GM10248 (cell line): ENCODE measurements around the gene LMNB1.

Experiments used
- CTCF ChIA-PET: fragments of 300-600 bp; sonication (Branson Sonifier 250); formaldehyde crosslinking; extraction: SDS; loops from one replicate; lab custom pipeline; 2021; ENCODE audit warnings: antibody characterized with exemption; lab: Yijun Ruan, JAX
- POLR2A ChIA-PET: fragments of 350-650 bp; sonication (Branson Sonifier 250); formaldehyde crosslinking; extraction: SDS; loops from one replicate; lab custom pipeline; 2020; ENCODE audit warnings: antibody characterized with exemption; lab: Yijun Ruan, JAX
- DNase-seq: peaks from one replicate; pipeline ENCODE4 v3.0.0; 2012; ENCODE audit errors: extremely low spot score
- TF ChIP-seq, protein P1 (sequence below): IDR thresholded peaks from 2 replicates; pipeline ENCODE4 v1.5.1; 2012; ENCODE audit warnings: mild to moderate bottlenecking, low read depth; ENCODE audit errors: extremely low read depth, missing control alignments, control extremely low read depth

The LMNB1 gene

DNA sequence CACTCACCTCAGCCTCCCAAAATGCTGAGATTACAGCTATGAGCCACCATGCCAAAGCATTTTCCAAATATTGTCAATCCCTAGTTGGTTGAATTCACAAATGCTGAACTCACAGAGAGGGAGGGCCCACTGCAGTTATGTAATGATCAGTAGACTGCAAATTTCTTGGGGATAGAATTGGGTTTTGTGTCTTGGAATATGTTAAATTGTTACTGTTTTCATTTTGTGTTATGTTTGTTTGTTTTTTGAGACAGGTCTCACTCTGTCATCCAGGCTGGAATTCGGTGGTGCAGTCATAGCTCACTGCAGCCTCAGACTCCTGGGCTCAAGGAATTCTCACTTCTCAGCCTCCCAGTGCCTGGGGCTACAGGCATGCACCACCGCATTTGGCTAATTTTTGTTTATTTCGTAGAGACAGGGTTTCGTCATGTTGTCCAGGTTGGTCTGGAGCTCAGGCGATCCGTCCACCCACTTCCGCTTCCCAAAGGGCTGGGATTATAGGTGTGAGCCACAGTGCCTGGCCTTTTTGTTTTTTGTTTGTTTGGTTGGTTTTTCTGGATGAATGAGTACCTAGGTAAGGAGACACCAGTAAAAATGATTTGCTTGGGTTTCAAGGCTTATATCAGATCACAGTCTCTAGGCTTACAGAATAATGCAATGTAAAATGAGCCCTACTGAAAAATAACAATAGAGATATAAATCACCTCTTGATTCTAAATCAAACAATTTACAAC, 31.5 kb upstream of the LMNB1 start:
- DNase-seq, result no peak
- ChIA-PET CTCF (interaction anchor here (0.8 to 1.3 kb wide), 2 partner anchors 12 to 18 kb away, joined by 3 read pairs; no protein-coding TSS in a partner anchor), POLR2A (interaction anchor here (0.7 kb wide), 1 partner anchor 32 kb away, joined by 3 read pairs; no protein-coding TSS in a partner anchor)
- TF ChIP-seq, protein P1, sequence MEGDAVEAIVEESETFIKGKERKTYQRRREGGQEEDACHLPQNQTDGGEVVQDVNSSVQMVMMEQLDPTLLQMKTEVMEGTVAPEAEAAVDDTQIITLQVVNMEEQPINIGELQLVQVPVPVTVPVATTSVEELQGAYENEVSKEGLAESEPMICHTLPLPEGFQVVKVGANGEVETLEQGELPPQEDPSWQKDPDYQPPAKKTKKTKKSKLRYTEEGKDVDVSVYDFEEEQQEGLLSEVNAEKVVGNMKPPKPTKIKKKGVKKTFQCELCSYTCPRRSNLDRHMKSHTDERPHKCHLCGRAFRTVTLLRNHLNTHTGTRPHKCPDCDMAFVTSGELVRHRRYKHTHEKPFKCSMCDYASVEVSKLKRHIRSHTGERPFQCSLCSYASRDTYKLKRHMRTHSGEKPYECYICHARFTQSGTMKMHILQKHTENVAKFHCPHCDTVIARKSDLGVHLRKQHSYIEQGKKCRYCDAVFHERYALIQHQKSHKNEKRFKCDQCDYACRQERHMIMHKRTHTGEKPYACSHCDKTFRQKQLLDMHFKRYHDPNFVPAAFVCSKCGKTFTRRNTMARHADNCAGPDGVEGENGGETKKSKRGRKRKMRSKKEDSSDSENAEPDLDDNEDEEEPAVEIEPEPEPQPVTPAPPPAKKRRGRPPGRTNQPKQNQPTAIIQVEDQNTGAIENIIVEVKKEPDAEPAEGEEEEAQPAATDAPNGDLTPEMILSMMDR, result no peak

DNA sequence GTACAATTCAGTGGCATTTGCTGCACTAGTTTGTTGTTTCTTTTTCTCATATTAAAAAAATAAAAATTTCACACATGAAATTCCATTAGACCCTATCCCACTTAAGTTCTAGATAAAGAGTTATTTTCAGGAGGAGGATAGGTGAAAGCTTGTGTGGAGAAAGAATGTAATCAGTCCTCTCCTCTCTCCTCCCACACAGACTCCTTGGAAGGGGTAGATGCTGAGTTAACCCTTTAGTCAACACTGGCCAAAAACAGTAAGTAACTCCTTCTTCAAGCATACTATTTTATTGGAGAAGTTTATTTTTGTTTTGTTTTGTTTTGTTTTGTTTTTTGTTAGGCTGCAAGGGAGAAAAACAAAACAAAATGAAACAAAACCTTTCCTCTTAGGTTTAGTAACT, 30.6 kb upstream of the LMNB1 start:
- DNase-seq, result no peak
- ChIA-PET POLR2A (no interaction called here), CTCF (interaction anchor here (1.9 kb wide), 1 partner anchor 67 kb away, joined by 5 read pairs; no protein-coding TSS in a partner anchor)
- TF ChIP-seq, protein P1, result no peak

DNA sequence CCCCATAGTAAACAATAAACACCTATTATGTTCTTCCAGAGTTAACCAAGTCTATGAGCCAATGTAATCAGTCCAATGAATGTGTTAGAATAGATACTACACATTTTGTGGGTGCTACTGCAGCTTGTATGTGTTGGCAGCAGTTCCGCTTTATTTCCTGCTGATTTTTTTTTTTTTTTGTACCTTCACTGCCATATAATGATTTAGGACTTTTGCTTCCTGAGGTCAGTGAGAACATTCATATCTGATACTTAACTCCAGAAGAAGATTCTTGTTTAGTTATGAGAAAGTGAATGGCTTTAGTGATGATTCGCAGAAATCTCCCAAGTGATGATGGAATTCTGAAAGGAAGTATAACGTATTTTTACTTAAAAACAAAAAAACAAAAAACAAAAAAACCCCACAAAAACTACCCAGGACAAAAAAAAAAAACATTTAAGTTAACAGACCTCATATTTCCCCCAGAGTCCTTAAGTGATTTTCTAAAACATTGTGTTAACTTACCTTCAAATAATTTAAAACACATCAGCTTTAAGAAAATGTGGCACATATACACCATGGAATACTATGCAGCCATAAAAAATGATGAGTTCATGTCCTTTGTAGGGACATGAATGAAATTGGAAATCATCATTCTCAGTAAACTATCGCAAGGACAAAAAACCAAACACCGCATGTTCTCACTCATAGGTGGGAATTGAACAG, 24.7 kb upstream of the LMNB1 start:
- ChIA-PET POLR2A (no interaction called here), CTCF (interaction anchor here (2.3 kb wide), 1 partner anchor 25 kb away, joined by 8 read pairs; the partner anchor contains the start of gene LMNB1)
- TF ChIP-seq, protein P1, result no peak
- no peak for DNase-seq

DNA sequence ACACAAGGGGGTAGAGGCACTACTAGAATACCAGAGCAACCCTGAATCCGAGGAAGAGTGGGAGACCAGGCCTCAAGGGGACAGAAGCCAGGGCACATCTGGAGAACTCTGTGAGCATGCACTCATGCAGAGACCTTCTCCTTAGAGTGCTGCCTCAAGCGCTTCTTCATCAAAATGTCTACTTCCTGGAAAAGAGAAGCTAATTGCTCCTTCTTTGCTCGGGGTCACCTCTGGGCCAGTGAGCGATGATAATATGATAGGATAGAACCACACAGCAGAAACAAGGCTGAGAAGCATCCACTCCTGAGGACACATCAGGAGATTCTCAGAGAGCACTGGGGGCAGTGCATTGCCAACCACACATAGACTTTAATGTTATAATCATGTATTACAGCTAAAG, 23.7 kb upstream of the LMNB1 start:
- ChIA-PET CTCF (interaction anchor here (2.3 kb wide), 1 partner anchor 24 kb away, joined by 8 read pairs; the partner anchor contains the start of gene LMNB1), POLR2A (no interaction called here)
- DNase-seq, result no peak
- TF ChIP-seq, protein P1, result no peak

DNA sequence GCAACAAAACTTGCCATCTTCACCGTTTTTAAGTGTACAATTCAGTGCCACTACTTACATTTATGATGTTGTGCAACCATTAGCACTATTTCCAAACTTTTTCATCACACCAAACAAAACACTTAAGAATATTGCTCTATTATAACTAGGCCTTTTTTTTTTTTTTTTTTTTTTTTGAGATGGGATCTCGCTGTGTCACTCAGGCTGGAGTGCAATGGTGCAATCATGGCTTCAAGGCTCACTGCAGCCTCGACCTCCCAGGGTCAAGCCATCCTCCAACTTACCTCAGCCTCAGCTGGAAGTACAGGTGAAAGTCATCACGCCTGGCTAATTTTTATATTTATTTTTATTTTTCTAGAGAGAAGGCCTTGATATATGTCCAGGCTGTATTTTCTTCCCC, 22.3 kb upstream of the LMNB1 start:
- POLR2A ChIA-PET, result no interaction called here
- no peak for DNase-seq
- CTCF ChIA-PET, result interaction anchor here (0.8 to 2.3 kb wide), 2 partner anchors 21 to 23 kb away, joined by 3 to 8 read pairs; partner anchors contain the start of gene LMNB1
- TF ChIP-seq, protein P1, result no peak

DNA sequence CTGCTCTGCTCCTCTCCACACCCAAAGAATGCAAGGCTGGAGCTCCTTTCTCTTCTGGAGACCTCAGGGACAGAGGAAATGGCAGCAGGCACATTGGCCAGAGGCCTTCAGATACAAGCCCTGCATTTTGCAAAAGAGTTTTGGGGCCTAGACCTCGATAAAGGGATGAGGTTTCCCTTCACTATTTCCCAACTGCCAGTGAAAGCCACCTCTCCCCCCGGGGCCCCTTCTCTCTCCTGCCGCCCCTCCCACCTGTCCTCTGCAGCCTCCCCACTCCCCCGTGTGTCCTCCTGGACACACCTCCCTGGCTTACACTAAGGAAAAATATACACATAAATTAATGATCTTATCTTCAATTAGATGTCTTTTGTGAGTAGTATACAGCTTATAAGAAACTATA, 21.3 kb upstream of the LMNB1 start:
- ChIA-PET CTCF (interaction anchor here (1.1 to 4.5 kb wide), 3 partner anchors 8 to 23 kb away, joined by 3 to 49 read pairs (median 3); partner anchors contain the start of gene LMNB1), POLR2A (no interaction called here)
- DNase-seq, result no peak
- TF ChIP-seq, protein P1, result no peak
